Activated CD8-positive, alpha-beta memory T cell treated with anti-CD3 and anti-CD28 coated beads for 36 hours (primary cell): ENCODE results near the gene ZNF143. TPM values are rescaled to one million over a fixed set of nuclear protein-coding genes. Genes with fewer than 3 reads are reported as not detected.
"Not testable (repeated sequence)": the region's sequence is repeated elsewhere in the genome, so short reads cannot be mapped to it uniquely, and the experiment has no call there.

Source experiments
- CTCF ChIA-PET: fragments of 350-600 bp; sonication (Branson Sonifier 250); formaldehyde crosslinking; loops from one replicate; lab custom pipeline; 2021; ENCODE audit warnings: antibody characterized with exemption; lab: Charles Lee
- POLR2A ChIA-PET: fragments of 350-600 bp; sonication (Branson Sonifier 250); formaldehyde crosslinking; loops from one replicate; lab custom pipeline; 2021; ENCODE audit warnings: antibody characterized with exemption; lab: Charles Lee
- total RNA-seq, 2 experiments: library from RNA; stranded (reverse); gene quantifications; one replicate each; pipeline ENCODE4 v1.2.3, GENCODE V29; 2021

Gene ZNF143
- total RNA-seq, 2 experiments from 2014 or later: 32.9 to 33.6 TPM

- CTCF ChIA-PET: interaction anchor here (0.7 kb wide), 1 partner anchor 82 kb away, joined by 5 read pairs; no protein-coding TSS in a partner anchor
- POLR2A ChIA-PET: interaction anchor here (0.5 kb wide), 1 partner anchor 20 kb away, joined by 3 read pairs; no protein-coding TSS in a partner anchor
Measured at GRCh38 chr11:9490376-9490775, 29.6 kb downstream of the ZNF143 start.

GRCh38 chr11:9493492-9493891, 32.7 kb downstream of the ZNF143 start:
- POLR2A ChIA-PET: interaction anchor here (0.5 kb wide), 1 partner anchor 85 kb away, joined by 11 read pairs; no protein-coding TSS in a partner anchor
- CTCF ChIA-PET: no interaction called here

GRCh38 chr11:9494316-9494715, 33.5 kb downstream of the ZNF143 start:
- CTCF ChIA-PET: no interaction called here
- POLR2A ChIA-PET: no interaction called here

- POLR2A ChIA-PET: no interaction called here
- CTCF ChIA-PET: no interaction called here
Measured at GRCh38 chr11:9495803-9496514, 35.1 kb downstream of the ZNF143 start.

- ChIA-PET POLR2A (no interaction called here), CTCF (interaction anchor here (0.5 to 1.5 kb wide), 4 partner anchors 8 to 338 kb away, joined by 3 read pairs; no protein-coding TSS in a partner anchor)
Measured at GRCh38 chr11:9498457-9499078, 37.8 kb downstream of the ZNF143 start.

- ChIA-PET CTCF (interaction anchor here (0.6 to 1.8 kb wide), 19 partner anchors 8 to 816 kb away, joined by 3 to 9 read pairs (median 4); partner anchors contain the start of gene ZNF143), POLR2A (no interaction called here)
Measured at GRCh38 chr11:9506489-9507276, 45.9 kb downstream of the ZNF143 start.

- ChIA-PET POLR2A (interaction anchor here (0.9 kb wide), 1 partner anchor 206 kb away, joined by 5 read pairs; no protein-coding TSS in a partner anchor), CTCF (interaction anchor here (0.8 to 1.8 kb wide), 9 partner anchors 27 to 490 kb away, joined by 3 to 8 read pairs (median 5); partner anchors contain the start of gene ZNF143)
Measured at GRCh38 chr11:9507277-9507580, 46.4 kb downstream of the ZNF143 start.

- CTCF ChIA-PET: no interaction called here
- POLR2A ChIA-PET: no interaction called here
Measured at GRCh38 chr11:9509041-9509440, 48.2 kb downstream of the ZNF143 start.

- ChIA-PET POLR2A (no interaction called here), CTCF (no interaction called here)
Measured at GRCh38 chr11:9512370-9513019, 51.7 kb downstream of the ZNF143 start.

GRCh38 chr11:9514576-9514975, 53.8 kb downstream of the ZNF143 start:
- POLR2A ChIA-PET, CTCF ChIA-PET: not testable (repeated sequence)

GRCh38 chr11:9516113-9516512, 55.3 kb downstream of the ZNF143 start:
- ChIA-PET CTCF (interaction anchor here (1.0 kb wide), 1 partner anchor 10 kb away, joined by 3 read pairs; no protein-coding TSS in a partner anchor), POLR2A (no interaction called here)

GRCh38 chr11:9518835-9519410, 58.1 kb downstream of the ZNF143 start:
- ChIA-PET POLR2A (no interaction called here), CTCF (interaction anchor here (0.6 kb wide), 1 partner anchor 344 kb away, joined by 3 read pairs; no protein-coding TSS in a partner anchor)

- ChIA-PET POLR2A (interaction anchor here (0.6 kb wide), 1 partner anchor 63 kb away, joined by 3 read pairs; the partner anchor contains the start of gene ZNF143), CTCF (no interaction called here)
Measured at GRCh38 chr11:9524001-9524400, 63.2 kb downstream of the ZNF143 start.

- ChIA-PET CTCF (interaction anchor here (1.3 kb wide), 1 partner anchor 10 kb away, joined by 4 read pairs; no protein-coding TSS in a partner anchor), POLR2A (no interaction called here)
Measured at GRCh38 chr11:9525116-9525515, 64.3 kb downstream of the ZNF143 start.

GRCh38 chr11:9527481-9528135, 66.8 kb downstream of the ZNF143 start:
- ChIA-PET CTCF (no interaction called here), POLR2A (no interaction called here)

GRCh38 chr11:9528136-9528501, 67.3 kb downstream of the ZNF143 start:
- CTCF ChIA-PET: no interaction called here
- POLR2A ChIA-PET: no interaction called here

- ChIA-PET CTCF (interaction anchor here (0.6 kb wide), 1 partner anchor 85 kb away, joined by 3 read pairs; no protein-coding TSS in a partner anchor), POLR2A (no interaction called here)
Measured at GRCh38 chr11:9528573-9529333, 67.9 kb downstream of the ZNF143 start.

- ChIA-PET POLR2A (no interaction called here), CTCF (interaction anchor here (0.6 to 1.1 kb wide), 2 partner anchors 9 to 84 kb away, joined by 3 read pairs; no protein-coding TSS in a partner anchor)
Measured at GRCh38 chr11:9529334-9529650, 68.5 kb downstream of the ZNF143 start.
